K562 (cell line): ENCODE measurements around the gene NUTF2. TPM values are rescaled to one million over a fixed set of nuclear protein-coding genes. Genes with fewer than 3 reads are reported as not detected.

Source experiments
- FOS ChIP-seq: IDR thresholded peaks from 3 replicates; pipeline ENCODE4 v1.6.1; 2011; ENCODE audit not compliant: insufficient read length; ENCODE audit errors: extremely low read depth
- KLF10 ChIP-seq: fragments of 250-450 bp; sonication (Bioruptor Pico); IDR thresholded peaks from 2 replicates; pipeline ENCODE4 v1.6.1; 2021; ENCODE audit warnings: matching md5 sums
- NFXL1 ChIP-seq: fragments of 450-650 bp; formaldehyde crosslinking; IDR thresholded peaks from 2 replicates; pipeline ENCODE4 v1.4.0; 2021; ENCODE audit warnings: mild to moderate bottlenecking
- NUFIP1 ChIP-seq: fragments of 450-650 bp; IDR thresholded peaks from 2 replicates; pipeline ENCODE4 v1.6.1; 2018; ENCODE audit not compliant: partially characterized antibody
- PCBP2 ChIP-seq: fragments of 200-400 bp; formaldehyde crosslinking; IDR thresholded peaks from 2 replicates; pipeline ENCODE4 v1.6.1; 2018; ENCODE audit warnings: low read length, low read depth, mild to moderate bottlenecking, moderate library complexity; ENCODE audit not compliant: poor library complexity, severe bottlenecking
- PTBP1 ChIP-seq: fragments of 200-400 bp; formaldehyde crosslinking; IDR thresholded peaks from 2 replicates; pipeline ENCODE4 v1.6.1; 2017; ENCODE audit warnings: low read depth, low read length
- PYGO2 ChIP-seq: fragments of 450-650 bp; IDR thresholded peaks from 2 replicates; pipeline ENCODE4 v1.6.1; 2016; ENCODE audit warnings: mild to moderate bottlenecking, missing genetic modification characterization, moderate library complexity, missing compliant biosample characterization
- RBM14 ChIP-seq: fragments of 200-400 bp; formaldehyde crosslinking; IDR thresholded peaks from 2 replicates; pipeline ENCODE4 v1.6.1; 2018; ENCODE audit warnings: low read depth, mild to moderate bottlenecking, low read length, moderate library complexity, borderline replicate concordance; ENCODE audit not compliant: insufficient read depth
- SAP30 ChIP-seq: fragments of 200-600 bp; sonication (generic); IDR thresholded peaks from 2 replicates; pipeline ENCODE4 v1.6.1; 2012; ENCODE audit warnings: borderline replicate concordance, low read depth, mild to moderate bottlenecking, moderate library complexity, low read length, control low read depth, inconsistent platforms; ENCODE audit not compliant: insufficient read depth, poor library complexity, severe bottlenecking
- SNIP1 ChIP-seq: fragments of 450-650 bp; IDR thresholded peaks from 2 replicates; pipeline ENCODE4 v1.7.1; 2017; ENCODE audit warnings: low read depth, mild to moderate bottlenecking
- SOX6 ChIP-seq: fragments of 450-650 bp; IDR thresholded peaks from 2 replicates; pipeline ENCODE4 v1.6.1; 2014; ENCODE audit warnings: mild to moderate bottlenecking
- SRF ChIP-seq, 2 experiments: fragments of 250-450, 450-650 bp in 1 of 2; sonication (Bioruptor Pico) in 1 of 2; sonication (generic) in 1 of 2; formaldehyde crosslinking; IDR thresholded peaks; 2 replicates each; pipeline versions ENCODE4 v1.5.0 to v1.5.1; 2020 to 2022; ENCODE audit warnings: mild to moderate bottlenecking in 1 of 2, missing genetic modification reagents in 1 of 2
- ZFP30 ChIP-seq: fragments of 250-450 bp; sonication (Bioruptor Pico); IDR thresholded peaks from 2 replicates; pipeline ENCODE4 v1.8.0; 2022; ENCODE audit warnings: moderate library complexity, mild to moderate bottlenecking, inconsistent platforms, borderline replicate concordance
- ZKSCAN3 ChIP-seq: fragments of 250-450 bp; sonication (Bioruptor Pico); IDR thresholded peaks from 2 replicates; pipeline ENCODE4 v1.4.0; 2020
- ZNF146 ChIP-seq: IDR thresholded peaks from one replicate; pipeline ENCODE4 v1.6.1; 2018; ENCODE audit warnings: missing compliant biosample characterization; ENCODE audit not compliant: unreplicated experiment
- ZNF311 ChIP-seq: fragments of 250-450 bp; sonication (Bioruptor Pico); IDR thresholded peaks from 2 replicates; pipeline ENCODE4 v1.4.0; 2020; ENCODE audit warnings: mild to moderate bottlenecking, moderate library complexity
- ZNF347 ChIP-seq: fragments of 450-650 bp; formaldehyde crosslinking; IDR thresholded peaks from 2 replicates; pipeline ENCODE4 v1.4.0; 2020; ENCODE audit warnings: low read depth, mild to moderate bottlenecking, moderate library complexity
- ZNF408 ChIP-seq: fragments of 250-450 bp; sonication (Bioruptor Pico); IDR thresholded peaks from 2 replicates; pipeline ENCODE4 v1.4.0; 2020; ENCODE audit warnings: low read depth, mild to moderate bottlenecking, moderate library complexity
- polyA plus RNA-seq, 8 experiments: library from polyadenylated mRNA; depleted of rRNA in 4 of 8; stranded (reverse) in 5 of 8; unstranded in 3 of 8; fragments of >200 nt; fragmentation: Nextera tagmentation in 2 of 8; fragmentation: Illumina TruSeq in 1 of 8; extraction: Ambion mirVana in 2 of 8; extraction: Trizol in 1 of 8; gene quantifications; 2 replicates each; pipeline versions ENCODE4 v1.2.1 to v1.2.3, GENCODE V29; 2011 to 2014; ENCODE audit warnings: inconsistent platforms in 1 of 8, missing spikeins in 1 of 8
- total RNA-seq, 7 experiments: library from RNA; depleted of rRNA in 6 of 7; stranded (reverse); fragments of >200 nt in 6 of 7; fragmentation: Illumina TruSeq in 2 of 7; extraction: Trizol in 2 of 7; gene quantifications; 2 replicates each; pipeline versions ENCODE4 v1.2.1 to v1.2.3, GENCODE V29; 2011 to 2021; ENCODE audit warnings: low replicate concordance in 1 of 7
- TF ChIP-seq, protein P1 (sequence below): fragments of 250-450 bp; sonication (Bioruptor Pico); IDR thresholded peaks from 2 replicates; pipeline ENCODE4 v1.8.0; 2021; ENCODE audit warnings: moderate library complexity, mild to moderate bottlenecking, inconsistent platforms
- TF ChIP-seq, protein P2 (sequence below): fragments of 150-350 bp; IDR thresholded peaks from 2 replicates; pipeline ENCODE4 v1.6.1; 2014; ENCODE audit warnings: low read depth, mild to moderate bottlenecking, low read length, borderline replicate concordance
- TF ChIP-seq, protein P3 (sequence below), 2 experiments: fragments of 450-650 bp; conservative IDR thresholded peaks; 2 replicates each; pipeline ENCODE4 v1.6.1; 2017; ENCODE audit warnings: mild to moderate bottlenecking in 2 of 2, moderate library complexity in 2 of 2

NUTF2 gene
- total and polyA plus RNA-seq, 9 of the 15 experiments (the other 6 are each of a cell fraction or from before 2014, with no cell fraction given) = 106 to 248 (median 147) TPM

DNA sequence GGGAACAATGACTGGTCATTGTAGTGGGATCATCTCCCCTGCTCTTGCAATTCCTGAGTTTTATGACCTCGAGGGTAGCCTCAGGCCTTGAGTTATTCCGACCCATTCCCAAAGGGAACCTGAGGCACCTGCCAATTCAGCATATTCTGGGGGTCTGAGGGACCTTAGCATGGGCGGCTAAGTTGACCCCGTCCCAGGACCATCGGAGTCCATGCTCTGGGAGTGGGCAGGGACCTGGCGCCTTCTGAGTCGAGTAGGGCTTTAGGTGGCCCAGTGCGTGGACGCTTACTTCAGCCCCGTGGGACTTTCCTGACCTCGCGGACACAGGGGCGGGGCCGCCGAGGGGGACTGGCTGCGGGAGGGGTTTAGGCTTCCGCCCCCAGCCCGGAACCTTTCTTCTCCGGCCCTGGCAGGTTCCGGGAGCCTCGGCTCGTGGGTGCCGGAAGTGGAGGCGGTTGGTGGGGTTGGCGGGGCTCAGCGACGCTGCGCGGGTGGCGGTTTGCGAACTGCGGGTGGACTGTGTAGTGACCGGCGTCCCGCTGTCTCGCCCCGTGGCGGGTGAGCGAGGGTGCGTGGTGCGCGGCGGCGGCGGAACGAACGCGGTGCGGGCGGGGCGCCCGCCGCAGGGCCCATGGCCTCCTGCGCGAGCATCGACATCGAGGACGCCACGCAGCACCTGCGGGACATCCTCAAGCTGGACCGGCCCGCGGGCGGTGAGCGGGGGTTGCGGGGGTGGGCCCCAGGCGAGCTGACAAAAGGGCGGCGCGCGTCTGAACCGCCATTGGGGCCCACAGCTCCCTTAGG is 26.1 kb downstream of the NUTF2 start, which contains the start of gene EDC4 (continued):
- peak; percentile 39 for TF ChIP-seq SAP30
- no peak for TF ChIP-seq ZNF347 (CRISPR knock-in tag)
- TF ChIP-seq, protein P1, sequence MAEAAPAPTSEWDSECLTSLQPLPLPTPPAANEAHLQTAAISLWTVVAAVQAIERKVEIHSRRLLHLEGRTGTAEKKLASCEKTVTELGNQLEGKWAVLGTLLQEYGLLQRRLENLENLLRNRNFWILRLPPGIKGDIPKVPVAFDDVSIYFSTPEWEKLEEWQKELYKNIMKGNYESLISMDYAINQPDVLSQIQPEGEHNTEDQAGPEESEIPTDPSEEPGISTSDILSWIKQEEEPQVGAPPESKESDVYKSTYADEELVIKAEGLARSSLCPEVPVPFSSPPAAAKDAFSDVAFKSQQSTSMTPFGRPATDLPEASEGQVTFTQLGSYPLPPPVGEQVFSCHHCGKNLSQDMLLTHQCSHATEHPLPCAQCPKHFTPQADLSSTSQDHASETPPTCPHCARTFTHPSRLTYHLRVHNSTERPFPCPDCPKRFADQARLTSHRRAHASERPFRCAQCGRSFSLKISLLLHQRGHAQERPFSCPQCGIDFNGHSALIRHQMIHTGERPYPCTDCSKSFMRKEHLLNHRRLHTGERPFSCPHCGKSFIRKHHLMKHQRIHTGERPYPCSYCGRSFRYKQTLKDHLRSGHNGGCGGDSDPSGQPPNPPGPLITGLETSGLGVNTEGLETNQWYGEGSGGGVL = no peak
- TF ChIP-seq KLF10 (CRISPR knock-in tag) = no peak
- TF ChIP-seq PCBP2 = no peak
- TF ChIP-seq PYGO2 = no peak
- TF ChIP-seq SNIP1 = no peak
- no peak for TF ChIP-seq FOS
- TF ChIP-seq, protein P2, sequence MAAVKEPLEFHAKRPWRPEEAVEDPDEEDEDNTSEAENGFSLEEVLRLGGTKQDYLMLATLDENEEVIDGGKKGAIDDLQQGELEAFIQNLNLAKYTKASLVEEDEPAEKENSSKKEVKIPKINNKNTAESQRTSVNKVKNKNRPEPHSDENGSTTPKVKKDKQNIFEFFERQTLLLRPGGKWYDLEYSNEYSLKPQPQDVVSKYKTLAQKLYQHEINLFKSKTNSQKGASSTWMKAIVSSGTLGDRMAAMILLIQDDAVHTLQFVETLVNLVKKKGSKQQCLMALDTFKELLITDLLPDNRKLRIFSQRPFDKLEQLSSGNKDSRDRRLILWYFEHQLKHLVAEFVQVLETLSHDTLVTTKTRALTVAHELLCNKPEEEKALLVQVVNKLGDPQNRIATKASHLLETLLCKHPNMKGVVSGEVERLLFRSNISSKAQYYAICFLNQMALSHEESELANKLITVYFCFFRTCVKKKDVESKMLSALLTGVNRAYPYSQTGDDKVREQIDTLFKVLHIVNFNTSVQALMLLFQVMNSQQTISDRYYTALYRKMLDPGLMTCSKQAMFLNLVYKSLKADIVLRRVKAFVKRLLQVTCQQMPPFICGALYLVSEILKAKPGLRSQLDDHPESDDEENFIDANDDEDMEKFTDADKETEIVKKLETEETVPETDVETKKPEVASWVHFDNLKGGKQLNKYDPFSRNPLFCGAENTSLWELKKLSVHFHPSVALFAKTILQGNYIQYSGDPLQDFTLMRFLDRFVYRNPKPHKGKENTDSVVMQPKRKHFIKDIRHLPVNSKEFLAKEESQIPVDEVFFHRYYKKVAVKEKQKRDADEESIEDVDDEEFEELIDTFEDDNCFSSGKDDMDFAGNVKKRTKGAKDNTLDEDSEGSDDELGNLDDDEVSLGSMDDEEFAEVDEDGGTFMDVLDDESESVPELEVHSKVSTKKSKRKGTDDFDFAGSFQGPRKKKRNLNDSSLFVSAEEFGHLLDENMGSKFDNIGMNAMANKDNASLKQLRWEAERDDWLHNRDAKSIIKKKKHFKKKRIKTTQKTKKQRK = no peak
- TF ChIP-seq PTBP1 = 0 out of 2 replicates have a peak, but pooled peaks have one; percentile 27
- no peak for TF ChIP-seq SRF (CRISPR knock-in tag; IDR thresholded peaks at IDR 0.05)
- no peak for TF ChIP-seq NUFIP1
- peak; percentile 64 for TF ChIP-seq SOX6
- TF ChIP-seq RBM14 = no peak
- no peak for TF ChIP-seq ZKSCAN3
- TF ChIP-seq ZNF311 (CRISPR knock-in tag) = no peak
- no peak for TF ChIP-seq ZNF146 (CRISPR knock-in tag)
- TF ChIP-seq ZNF408 (CRISPR knock-in tag) = no peak
- no peak for TF ChIP-seq NFXL1 (CRISPR knock-in tag)
- TF ChIP-seq, protein P3, sequence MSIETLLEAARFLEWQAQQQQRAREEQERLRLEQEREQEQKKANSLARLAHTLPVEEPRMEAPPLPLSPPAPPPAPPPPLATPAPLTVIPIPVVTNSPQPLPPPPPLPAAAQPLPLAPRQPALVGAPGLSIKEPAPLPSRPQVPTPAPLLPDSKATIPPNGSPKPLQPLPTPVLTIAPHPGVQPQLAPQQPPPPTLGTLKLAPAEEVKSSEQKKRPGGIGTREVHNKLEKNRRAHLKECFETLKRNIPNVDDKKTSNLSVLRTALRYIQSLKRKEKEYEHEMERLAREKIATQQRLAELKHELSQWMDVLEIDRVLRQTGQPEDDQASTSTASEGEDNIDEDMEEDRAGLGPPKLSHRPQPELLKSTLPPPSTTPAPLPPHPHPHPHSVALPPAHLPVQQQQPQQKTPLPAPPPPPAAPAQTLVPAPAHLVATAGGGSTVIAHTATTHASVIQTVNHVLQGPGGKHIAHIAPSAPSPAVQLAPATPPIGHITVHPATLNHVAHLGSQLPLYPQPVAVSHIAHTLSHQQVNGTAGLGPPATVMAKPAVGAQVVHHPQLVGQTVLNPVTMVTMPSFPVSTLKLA (conservative IDR thresholded peaks at IDR 0.05) = peak in 1 of 2 experiments; percentile 91; a peak in 3 of 4 replicates
- no peak for TF ChIP-seq ZFP30 (CRISPR knock-in tag)
